Fibroblast of lung (primary cell): Measurements from ENCODE around the gene IMPACT. TPM values are rescaled to one million over a fixed set of nuclear protein-coding genes. Genes with fewer than 3 reads are reported as not detected.

ENCODE experiments used
- DNase-seq, 2 donors: peaks; one replicate each; pipeline versions ENCODE4 v3.0.0 to v3.0.0-alpha.2; 2010; ENCODE audit warnings: low read depth in 2 of 2
- H2AFZ ChIP-seq: 2 replicates; pipeline ENCODE4 v1.5.1; 2012; ENCODE audit warnings: low read length, control low read depth, inconsistent platforms
- H3K27ac ChIP-seq: 2 replicates; pipeline ENCODE4 v1.5.1; 2011; ENCODE audit warnings: low read length, control low read depth; ENCODE audit not compliant: insufficient read depth
- H3K27me3 ChIP-seq: 2 replicates; pipeline ENCODE4 v1.5.1; 2011; ENCODE audit warnings: mild to moderate bottlenecking, low read length; ENCODE audit not compliant: control insufficient read depth, insufficient read depth
- H3K36me3 ChIP-seq: 2 replicates; pipeline ENCODE4 v1.5.1; 2011; ENCODE audit warnings: low read length; ENCODE audit not compliant: control insufficient read depth, insufficient read depth
- H3K4me1 ChIP-seq: 2 replicates; pipeline ENCODE4 v1.5.1; 2011; ENCODE audit warnings: low read length; ENCODE audit not compliant: control insufficient read depth, insufficient read depth; ENCODE audit errors: extremely low read depth
- H3K4me2 ChIP-seq: 2 replicates; pipeline ENCODE4 v1.5.1; 2011; ENCODE audit warnings: low read length, control low read depth; ENCODE audit not compliant: insufficient read depth; ENCODE audit errors: extremely low read depth
- H3K4me3 ChIP-seq, 4 experiments: fragments of 200-600 bp in 1 of 4; sonication (generic) in 1 of 4; replicated peaks in 1 of 4; 2 replicates each; pipeline ENCODE4 v1.5.1; 2011 to 2016; ENCODE audit warnings: low read length in 4 of 4, low read depth in 3 of 4, mild to moderate bottlenecking in 3 of 4, control low read depth in 2 of 4, inconsistent platforms in 1 of 4, mixed read lengths in 1 of 4; ENCODE audit not compliant: insufficient read depth in 1 of 4; ENCODE audit errors: control extremely low read depth in 1 of 4
- H3K79me2 ChIP-seq: 2 replicates; pipeline ENCODE4 v1.5.1; 2012; ENCODE audit warnings: mild to moderate bottlenecking, low read length, inconsistent platforms; ENCODE audit not compliant: control insufficient read depth, insufficient read depth
- H3K9ac ChIP-seq: 2 replicates; pipeline ENCODE4 v1.5.1; 2011; ENCODE audit warnings: mild to moderate bottlenecking, low read length, control low read depth; ENCODE audit not compliant: insufficient read depth
- H3K9me3 ChIP-seq: 2 replicates; pipeline ENCODE4 v1.5.1; 2012; ENCODE audit warnings: low read depth, low read length; ENCODE audit not compliant: control insufficient read depth, insufficient read depth
- H4K20me1 ChIP-seq: 2 replicates; pipeline ENCODE4 v1.5.1; 2011; ENCODE audit warnings: low read length; ENCODE audit not compliant: control insufficient read depth, insufficient read depth; ENCODE audit errors: extremely low read depth
- EZH2 ChIP-seq: IDR thresholded peaks from 2 replicates; pipeline ENCODE4 v1.5.1; 2012; ENCODE audit warnings: low read length, control low read depth, mild to moderate bottlenecking; ENCODE audit errors: missing control alignments
- polyA plus RNA-seq, 2 donors: library from polyadenylated mRNA; depleted of rRNA in 1 of 2; stranded (reverse) in 1 of 2; unstranded in 1 of 2; fragments of >200 nt; gene quantifications; 2 replicates each; pipeline ENCODE4 v1.2.1, GENCODE V29; 2011 to 2012; ENCODE audit warnings: missing spikeins in 1 of 2
- total RNA-seq: library from RNA; depleted of rRNA; stranded (reverse); fragments of >200 nt; gene quantifications from 2 replicates; pipeline ENCODE4 v1.2.1, GENCODE V29; 2014
- TF ChIP-seq, protein P1 (sequence below), 2 donors: IDR thresholded peaks in 1 of 2; conservative IDR thresholded peaks in 1 of 2; 1 replicate in 1 of 2; 2 replicates in 1 of 2; pipeline ENCODE4 v1.5.1; 2011 to 2012; ENCODE audit warnings: low read length in 2 of 2, control low read depth in 1 of 2, inconsistent platforms in 1 of 2, low read depth in 1 of 2, mild to moderate bottlenecking in 1 of 2

Gene IMPACT
- total and polyA plus RNA-seq, 2 donors (not counting 1 experiment from before 2014, with no cell fraction given) = 35.7 to 42.8 TPM

DNA sequence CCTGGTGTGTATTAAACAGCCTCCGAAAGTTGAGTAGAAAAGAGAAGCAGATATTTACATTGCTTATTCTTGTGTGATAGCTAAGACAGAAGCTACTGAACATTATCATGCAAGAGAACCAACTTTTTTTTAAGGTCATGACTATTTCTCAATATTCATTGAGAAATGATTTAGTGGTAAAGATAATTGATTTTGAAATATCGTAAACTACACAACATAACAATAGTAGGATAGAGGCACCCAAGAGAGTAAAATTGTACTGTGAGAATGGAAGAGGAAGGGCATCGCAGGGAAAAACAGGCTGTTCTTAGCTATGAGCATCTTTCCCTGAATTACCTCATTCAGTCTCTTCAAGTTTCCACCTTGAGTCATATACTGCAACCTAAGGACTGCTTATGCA, 59.2 kb downstream of the IMPACT start:
- Histone ChIP-seq H3K27ac (no peak overlapping the region), H3K9me3 (no peaks in the 10 kb centered on the region), H3K9ac (no peak overlapping the region), H3K4me1 (no peaks in the 10 kb centered on the region), H3K4me2 (no peak overlapping the region), H3K36me3 (no peaks in the 10 kb centered on the region), H2AFZ (no peak overlapping the region), H3K27me3 (peaks cover 7% of the 10 kb centered on the region), H3K79me2 (no peaks in the 10 kb centered on the region), H4K20me1 (no peaks in the 10 kb centered on the region), H3K4me3 (no peak overlapping the region)
- TF ChIP-seq, protein P1, sequence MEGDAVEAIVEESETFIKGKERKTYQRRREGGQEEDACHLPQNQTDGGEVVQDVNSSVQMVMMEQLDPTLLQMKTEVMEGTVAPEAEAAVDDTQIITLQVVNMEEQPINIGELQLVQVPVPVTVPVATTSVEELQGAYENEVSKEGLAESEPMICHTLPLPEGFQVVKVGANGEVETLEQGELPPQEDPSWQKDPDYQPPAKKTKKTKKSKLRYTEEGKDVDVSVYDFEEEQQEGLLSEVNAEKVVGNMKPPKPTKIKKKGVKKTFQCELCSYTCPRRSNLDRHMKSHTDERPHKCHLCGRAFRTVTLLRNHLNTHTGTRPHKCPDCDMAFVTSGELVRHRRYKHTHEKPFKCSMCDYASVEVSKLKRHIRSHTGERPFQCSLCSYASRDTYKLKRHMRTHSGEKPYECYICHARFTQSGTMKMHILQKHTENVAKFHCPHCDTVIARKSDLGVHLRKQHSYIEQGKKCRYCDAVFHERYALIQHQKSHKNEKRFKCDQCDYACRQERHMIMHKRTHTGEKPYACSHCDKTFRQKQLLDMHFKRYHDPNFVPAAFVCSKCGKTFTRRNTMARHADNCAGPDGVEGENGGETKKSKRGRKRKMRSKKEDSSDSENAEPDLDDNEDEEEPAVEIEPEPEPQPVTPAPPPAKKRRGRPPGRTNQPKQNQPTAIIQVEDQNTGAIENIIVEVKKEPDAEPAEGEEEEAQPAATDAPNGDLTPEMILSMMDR (conservative IDR thresholded peaks at IDR 0.05 in 1 of 2, IDR thresholded peaks at IDR 0.05 in 1 of 2; ENCODE audit: low read depth in 1 of 2, low read length in 2 of 2) = no peak
- no peak for TF ChIP-seq EZH2
- DNase-seq = no peak

DNA sequence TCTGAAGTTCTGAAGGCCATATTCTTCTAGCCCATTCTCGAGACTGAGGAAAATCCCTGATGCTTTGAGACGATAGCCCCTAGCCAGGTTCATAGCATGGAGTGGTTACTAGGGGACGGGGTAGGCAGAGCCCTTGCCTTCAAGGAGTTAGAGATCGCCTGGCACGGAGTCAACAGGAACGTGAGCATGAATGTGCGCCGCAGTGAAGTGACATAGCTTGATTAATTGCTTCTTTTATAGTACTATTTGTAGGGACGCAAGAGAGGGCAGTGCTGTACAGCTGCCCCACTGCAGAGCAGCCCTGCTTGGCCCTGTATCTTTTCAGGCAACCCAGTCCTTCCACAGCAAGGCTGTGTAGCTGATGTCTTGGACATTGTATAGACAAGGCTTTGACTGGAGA, 60.2 kb downstream of the IMPACT start:
- Histone ChIP-seq H3K79me2 (no peaks in the 10 kb centered on the region), H3K4me2 (no peak overlapping the region), H4K20me1 (no peaks in the 10 kb centered on the region), H3K27me3 (peaks cover 7% of the 10 kb centered on the region), H3K4me1 (no peaks in the 10 kb centered on the region), H3K9ac (no peak overlapping the region), H3K9me3 (no peaks in the 10 kb centered on the region), H2AFZ (no peak overlapping the region), H3K36me3 (no peaks in the 10 kb centered on the region), H3K4me3 (no peak overlapping the region), H3K27ac (no peak overlapping the region)
- TF ChIP-seq EZH2 = no peak
- TF ChIP-seq, protein P1 (conservative IDR thresholded peaks at IDR 0.05 in 1 of 2, IDR thresholded peaks at IDR 0.05 in 1 of 2; ENCODE audit: low read depth in 1 of 2, low read length in 2 of 2) = no peak
- DNase-seq = no peak

DNA sequence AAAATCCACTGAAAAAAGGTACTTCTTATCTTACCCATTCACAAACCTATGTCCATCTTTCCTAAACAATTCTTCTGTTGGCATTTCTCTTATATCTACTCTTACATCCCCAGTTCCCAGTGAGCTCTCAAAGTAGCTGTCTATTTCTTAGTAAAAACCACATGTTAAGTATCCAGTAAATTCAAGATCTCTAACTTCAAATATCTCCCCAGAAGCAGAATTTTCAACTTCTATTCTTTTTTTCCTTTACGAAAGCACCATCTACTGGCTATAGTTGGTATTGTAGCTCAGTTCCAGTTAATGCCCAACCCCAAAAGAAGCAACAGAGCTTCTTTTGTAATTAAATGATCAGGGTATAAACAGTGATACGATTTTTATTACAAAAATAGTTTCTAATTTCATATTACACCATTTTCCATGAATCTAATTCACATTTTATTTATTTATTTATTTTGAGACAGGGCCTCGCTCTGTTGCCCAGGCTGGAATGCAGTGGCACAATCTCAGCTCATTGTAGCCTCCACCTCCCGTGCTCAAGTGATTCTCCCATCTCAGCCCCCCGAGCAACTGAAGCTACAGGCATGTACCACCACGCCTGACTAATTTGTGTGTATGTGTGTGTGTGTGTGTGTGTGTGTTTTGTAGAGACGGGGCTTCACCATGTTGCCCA, 62.5 kb downstream of the IMPACT start:
- Histone ChIP-seq H3K4me2 (no peak overlapping the region), H3K4me1 (no peaks in the 10 kb centered on the region), H2AFZ (no peak overlapping the region), H3K36me3 (no peaks in the 10 kb centered on the region), H3K27ac (no peak overlapping the region), H3K9ac (no peak overlapping the region), H4K20me1 (no peaks in the 10 kb centered on the region), H3K9me3 (no peaks in the 10 kb centered on the region), H3K4me3 (no peak overlapping the region), H3K27me3 (peaks cover 7% of the 10 kb centered on the region), H3K79me2 (no peaks in the 10 kb centered on the region)
- TF ChIP-seq, protein P1 (conservative IDR thresholded peaks at IDR 0.05 in 1 of 2, IDR thresholded peaks at IDR 0.05 in 1 of 2; ENCODE audit: low read depth in 1 of 2, low read length in 2 of 2) = peak; percentile 62 to 70
- no peak for TF ChIP-seq EZH2
- peak; percentile 14 to 55 for DNase-seq
